Chondrocyte (in vitro differentiated cells): ENCODE results near the gene CHD9. TPM values are rescaled to one million over a fixed set of nuclear protein-coding genes. Genes with fewer than 3 reads are reported as not detected.

Experiments
- DNase-seq: peaks from one replicate; pipeline ENCODE4 v3.0.0; 2021; ENCODE audit warnings: mixed read lengths, low spot score
- H3K27ac Mint-ChIP-seq: one replicate; pipeline ENCODE4 v1.8.0; 2021; ENCODE audit warnings: mild to moderate bottlenecking, moderate library complexity, mixed read lengths; ENCODE audit not compliant: unreplicated experiment
- H3K27me3 Mint-ChIP-seq: 2 replicates; pipeline ENCODE4 v1.8.0; 2021; ENCODE audit warnings: low read depth, mixed read lengths
- H3K36me3 Mint-ChIP-seq: 2 replicates; pipeline ENCODE4 v1.8.0; 2021; ENCODE audit warnings: low read depth, mixed read lengths
- H3K4me1 Mint-ChIP-seq: 2 replicates; pipeline ENCODE4 v1.8.0; 2021; ENCODE audit warnings: low read depth, mild to moderate bottlenecking, mixed read lengths
- H3K4me3 Mint-ChIP-seq: one replicate; pipeline ENCODE4 v1.8.0; 2021; ENCODE audit warnings: mild to moderate bottlenecking, moderate library complexity, mixed read lengths; ENCODE audit not compliant: unreplicated experiment
- H3K9me3 Mint-ChIP-seq: 2 replicates; pipeline ENCODE4 v1.8.0; 2021; ENCODE audit warnings: low read depth, mixed read lengths
- CTCF ChIP-seq: fragments of 200-600 bp; sonication (generic); IDR thresholded peaks from 2 replicates; pipeline ENCODE4 v1.5.0; 2021; ENCODE audit warnings: antibody characterized with exemption, mild to moderate bottlenecking, moderate library complexity
- total RNA-seq: library from RNA; stranded (reverse); gene quantifications from 3 replicates; pipeline ENCODE4 v1.2.1, GENCODE V29; 2021

Gene CHD9
- total RNA-seq, 1 donor from 2014 or later = 72.7 TPM

GRCh38 chr16:53022374-53022773, 32.4 kb upstream of the CHD9 start:
- peak; percentile 89 for TF ChIP-seq CTCF

DNA sequence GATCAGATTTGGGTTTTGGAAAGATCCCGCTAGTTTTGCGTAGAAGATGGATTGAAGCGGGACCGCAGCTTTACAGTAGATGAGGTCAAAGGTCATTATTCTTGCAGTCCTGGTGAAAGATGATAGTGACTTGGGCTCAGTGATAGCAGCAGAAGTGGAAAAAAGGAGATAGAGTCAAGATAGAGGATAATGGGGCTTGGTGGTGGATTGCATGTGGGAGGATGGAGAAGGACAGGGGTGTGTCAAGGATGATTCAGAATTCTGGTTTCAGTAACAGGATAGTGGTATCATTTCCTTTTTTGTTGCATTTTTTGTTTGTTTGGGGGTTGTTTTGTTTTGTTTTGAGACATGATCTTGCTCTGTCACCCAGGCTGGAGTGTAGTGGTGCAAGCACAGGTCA, 30.7 kb upstream of the CHD9 start:
- Mint-ChIP-seq H3K4me3 (no peak overlapping the region), H3K27ac (no peak overlapping the region), H3K27me3 (no peaks in the 10 kb centered on the region)

More at GRCh38 chr16:53022374-53022773, 32.4 kb upstream of the CHD9 start:
- Mint-ChIP-seq H3K27ac (no peak overlapping the region), H3K4me3 (no peak overlapping the region), H3K36me3 (no peaks in the 10 kb centered on the region), H3K27me3 (no peaks in the 10 kb centered on the region), H3K9me3 (no peaks in the 10 kb centered on the region), H3K4me1 (no peaks in the 10 kb centered on the region)
- DNase-seq = no peak

DNA sequence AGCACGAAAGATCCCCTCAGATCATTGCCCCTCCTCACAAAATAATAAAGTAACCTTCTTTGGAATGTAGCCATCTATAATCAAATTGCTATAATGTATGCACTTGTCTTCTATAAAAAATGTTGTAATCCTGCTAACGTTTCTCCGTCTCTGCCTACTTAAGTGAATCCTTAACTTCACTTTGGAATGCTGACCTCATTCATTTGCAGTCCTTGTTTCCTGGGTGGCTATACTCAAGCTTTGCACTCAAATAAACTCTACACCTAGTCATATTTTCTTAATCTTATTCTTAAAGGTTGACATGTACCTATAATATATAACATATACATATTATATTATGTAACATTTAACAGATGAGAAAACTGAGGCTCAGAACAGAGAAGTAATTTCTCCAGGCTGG, 24.8 kb upstream of the CHD9 start:
- no peak for TF ChIP-seq CTCF
- Mint-ChIP-seq H3K27ac (no peak overlapping the region), H3K36me3 (no peaks in the 10 kb centered on the region), H3K9me3 (no peaks in the 10 kb centered on the region), H3K4me3 (no peak overlapping the region), H3K27me3 (no peaks in the 10 kb centered on the region), H3K4me1 (peaks cover 3% of the 10 kb centered on the region)
- DNase-seq = no peak

More for the DNA sequence above, 30.7 kb upstream of the CHD9 start:
- Mint-ChIP-seq H3K9me3 (no peaks in the 10 kb centered on the region), H3K36me3 (no peaks in the 10 kb centered on the region), H3K4me1 (no peaks in the 10 kb centered on the region)
- TF ChIP-seq CTCF = no peak
- no peak for DNase-seq

DNA sequence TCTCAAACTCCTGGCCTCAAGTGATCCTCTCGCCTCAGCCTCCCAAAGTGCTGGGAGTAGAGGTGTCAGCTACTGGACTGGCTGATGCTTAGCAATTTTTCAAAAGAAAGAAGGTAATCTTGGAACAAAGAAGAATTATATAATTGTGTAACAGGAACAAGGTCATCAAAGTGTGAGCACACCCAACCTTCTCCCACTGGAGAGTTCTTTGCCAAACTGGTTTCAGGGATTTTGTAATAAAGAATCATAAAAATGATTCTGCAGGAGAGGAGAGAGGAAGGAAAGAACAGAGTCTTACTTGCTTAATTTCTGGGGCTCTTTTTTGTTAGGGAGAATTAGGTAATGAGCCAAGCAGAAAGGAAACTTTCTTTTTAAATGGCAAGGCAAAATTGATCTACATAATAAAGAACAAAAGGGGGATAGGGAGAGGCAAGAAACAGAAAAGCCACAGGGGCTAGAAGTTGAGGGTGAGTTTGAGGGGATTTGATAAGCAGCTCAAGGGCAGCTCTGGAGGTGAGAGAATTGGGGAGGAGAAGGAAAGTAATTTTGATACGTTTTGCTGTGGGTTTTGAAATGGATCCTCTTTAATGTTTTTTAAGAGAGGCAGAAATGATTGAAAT, 23.4 kb upstream of the CHD9 start:
- Mint-ChIP-seq H3K36me3 (no peaks in the 10 kb centered on the region), H3K4me3 (no peak overlapping the region), H3K27ac (no peak overlapping the region), H3K4me1 (peaks cover 3% of the 10 kb centered on the region), H3K27me3 (no peaks in the 10 kb centered on the region), H3K9me3 (no peaks in the 10 kb centered on the region)
- no peak for DNase-seq
- TF ChIP-seq CTCF = no peak

GRCh38 chr16:53034306-53034705, 20.5 kb upstream of the CHD9 start:
- H3K9me3 Mint-ChIP-seq = no peaks in the 10 kb centered on the region
- H3K27me3 Mint-ChIP-seq = no peaks in the 10 kb centered on the region
- H3K4me1 Mint-ChIP-seq = peaks cover 3% of the 10 kb centered on the region
- H3K4me3 Mint-ChIP-seq = no peak overlapping the region
- no peak for TF ChIP-seq CTCF
- H3K27ac Mint-ChIP-seq = no peak overlapping the region
- DNase-seq = no peak
- H3K36me3 Mint-ChIP-seq = no peaks in the 10 kb centered on the region
